GM18520 (cell line): ENCODE results near the gene EMP2.

ENCODE experiments used
- ATAC-seq: cut with Tn5 transposase; IDR thresholded peaks from one replicate; pipeline ENCODE4 v1.9.1; 2021; ENCODE audit not compliant: unreplicated experiment

Gene EMP2

GRCh38 chr16:10610499-10611184, 30.2 kb upstream of the EMP2 start:
- no peak for ATAC-seq

- no peak for ATAC-seq
Observed at GRCh38 chr16:10609402-10609774, 29.0 kb upstream of the EMP2 start.

- ATAC-seq, result no peak
Observed at GRCh38 chr16:10608687-10609401, 28.4 kb upstream of the EMP2 start.

- no peak for ATAC-seq
Observed at GRCh38 chr16:10607157-10607556, 26.8 kb upstream of the EMP2 start.

- ATAC-seq, result no peak
Observed at GRCh38 chr16:10606607-10607006, 26.2 kb upstream of the EMP2 start.

GRCh38 chr16:10605636-10606035, 25.2 kb upstream of the EMP2 start:
- ATAC-seq, result no peak

- no peak for ATAC-seq
Observed at GRCh38 chr16:10601444-10602408, 21.3 kb upstream of the EMP2 start.

- no peak for ATAC-seq
Observed at GRCh38 chr16:10600782-10601443, 20.5 kb upstream of the EMP2 start.

- no peak for ATAC-seq
Observed at GRCh38 chr16:10599626-10600025, 19.2 kb upstream of the EMP2 start.

GRCh38 chr16:10598157-10598556, 17.8 kb upstream of the EMP2 start:
- ATAC-seq, result no peak

GRCh38 chr16:10597187-10597601, 16.8 kb upstream of the EMP2 start:
- ATAC-seq, result no peak

GRCh38 chr16:10594312-10594950, 14.0 kb upstream of the EMP2 start:
- ATAC-seq, result no peak

GRCh38 chr16:10592611-10593010, 12.2 kb upstream of the EMP2 start:
- ATAC-seq, result no peak

- no peak for ATAC-seq
Observed at GRCh38 chr16:10590342-10590741, 9.9 kb upstream of the EMP2 start.

- no peak for ATAC-seq
Observed at GRCh38 chr16:10589109-10589508, 8.7 kb upstream of the EMP2 start.

- ATAC-seq, result no peak
Observed at GRCh38 chr16:10587622-10588021, 7.2 kb upstream of the EMP2 start.

GRCh38 chr16:10584981-10585438, 4.6 kb upstream of the EMP2 start:
- no peak for ATAC-seq

GRCh38 chr16:10583269-10583668, 2.9 kb upstream of the EMP2 start:
- ATAC-seq, result no peak

GRCh38 chr16:10581507-10581906, 1.1 kb upstream of the EMP2 start:
- ATAC-seq, result no peak

- ATAC-seq, result no peak
Observed at GRCh38 chr16:10580883-10581247, 467 bp upstream of the EMP2 start.

GRCh38 chr16:10579575-10579964, 828 bp downstream of the EMP2 start:
- no peak for ATAC-seq
